ACC112 (cell line): ENCODE measurements around the gene ERC1.

Experiments used
- H2AFZ ChIP-seq: fragments of 200-600 bp; sonication (generic); one replicate; pipeline ENCODE4 v1.6.0; 2017; ENCODE audit warnings: antibody characterized with exemption, low read length; ENCODE audit not compliant: unreplicated experiment
- H3K27ac ChIP-seq: fragments of 200-600 bp; sonication (generic); 2 replicates; pipeline ENCODE4 v1.5.1; 2014; ENCODE audit warnings: low read depth, mild to moderate bottlenecking, antibody characterized with exemption, low read length, moderate library complexity
- H3K27me3 ChIP-seq: fragments of 200-600 bp; sonication (generic); 2 replicates; pipeline ENCODE4 v1.6.1; 2014; ENCODE audit warnings: mild to moderate bottlenecking, antibody characterized with exemption, low read length, moderate library complexity, mixed read lengths; ENCODE audit not compliant: insufficient read depth
- H3K36me3 ChIP-seq: fragments of 200-600 bp; sonication (generic); 2 replicates; pipeline ENCODE4 v1.6.1; 2016; ENCODE audit warnings: mild to moderate bottlenecking, antibody characterized with exemption, low read length, moderate library complexity, mixed read lengths; ENCODE audit not compliant: insufficient read depth
- H3K4me1 ChIP-seq: fragments of 200-600 bp; sonication (generic); one replicate; pipeline ENCODE4 v1.6.1; 2016; ENCODE audit warnings: low read length, mixed read lengths; ENCODE audit not compliant: insufficient read depth, unreplicated experiment, control insufficient read depth
- H3K4me3 ChIP-seq: fragments of 200-600 bp; sonication (generic); 2 replicates; pipeline ENCODE4 v1.5.1; 2014; ENCODE audit warnings: mild to moderate bottlenecking, low read depth, low read length
- H3K79me2 ChIP-seq: fragments of 200-600 bp; sonication (generic); one replicate; pipeline ENCODE4 v1.6.0; 2016; ENCODE audit warnings: low read length; ENCODE audit not compliant: control insufficient read depth, unreplicated experiment, insufficient read depth

The ERC1 gene

GRCh38 chr12:1435044-1435443 lies 444.0 kb downstream of the ERC1 start:
- H2AFZ ChIP-seq = no peak overlapping the region

GRCh38 chr12:1435456-1435855 lies 444.4 kb downstream of the ERC1 start:
- no peaks in the 10 kb centered on the region for H3K36me3 ChIP-seq
- H3K4me3 ChIP-seq = no peak overlapping the region
- H3K79me2 ChIP-seq = no peaks in the 10 kb centered on the region
- H3K4me1 ChIP-seq = peaks cover 14% of the 10 kb centered on the region
- H3K27me3 ChIP-seq = no peaks in the 10 kb centered on the region
- no peak overlapping the region for H2AFZ ChIP-seq
- no peak overlapping the region for H3K27ac ChIP-seq

More at GRCh38 chr12:1435044-1435443, 444.0 kb downstream of the ERC1 start:
- no peak overlapping the region for H3K27ac ChIP-seq
- no peaks in the 10 kb centered on the region for H3K36me3 ChIP-seq
- H3K4me1 ChIP-seq = peaks cover 15% of the 10 kb centered on the region
- H3K27me3 ChIP-seq = no peaks in the 10 kb centered on the region
- no peaks in the 10 kb centered on the region for H3K79me2 ChIP-seq
- no peak overlapping the region for H3K4me3 ChIP-seq

GRCh38 chr12:1436015-1436414 lies 445.0 kb downstream of the ERC1 start:
- Histone ChIP-seq H2AFZ (no peak overlapping the region), H3K27me3 (no peaks in the 10 kb centered on the region), H3K4me1 (peaks cover 9% of the 10 kb centered on the region), H3K4me3 (no peak overlapping the region), H3K79me2 (no peaks in the 10 kb centered on the region), H3K27ac (no peak overlapping the region), H3K36me3 (no peaks in the 10 kb centered on the region)

- Histone ChIP-seq H3K27me3 (no peaks in the 10 kb centered on the region), H3K36me3 (no peaks in the 10 kb centered on the region), H3K79me2 (no peaks in the 10 kb centered on the region), H2AFZ (no peak overlapping the region), H3K27ac (no peak overlapping the region), H3K4me1 (peaks cover 9% of the 10 kb centered on the region), H3K4me3 (no peak overlapping the region)
These were observed 446.0 kb downstream of the ERC1 start for GRCh38 chr12:1436981-1437380.

GRCh38 chr12:1439201-1439600 lies 448.2 kb downstream of the ERC1 start:
- Histone ChIP-seq H3K79me2 (no peaks in the 10 kb centered on the region), H3K27ac (no peak overlapping the region), H2AFZ (no peak overlapping the region), H3K4me3 (no peak overlapping the region), H3K27me3 (no peaks in the 10 kb centered on the region), H3K4me1 (peaks cover 19% of the 10 kb centered on the region), H3K36me3 (no peaks in the 10 kb centered on the region)

GRCh38 chr12:1439687-1440086 lies 448.7 kb downstream of the ERC1 start:
- H2AFZ ChIP-seq = no peak overlapping the region
- no peaks in the 10 kb centered on the region for H3K27me3 ChIP-seq
- no peak overlapping the region for H3K27ac ChIP-seq
- H3K4me1 ChIP-seq = peaks cover 24% of the 10 kb centered on the region
- no peaks in the 10 kb centered on the region for H3K36me3 ChIP-seq
- no peak overlapping the region for H3K4me3 ChIP-seq
- H3K79me2 ChIP-seq = no peaks in the 10 kb centered on the region

GRCh38 chr12:1443421-1444141 lies 452.6 kb downstream of the ERC1 start:
- peak overlapping the region; percentile 69 for H3K27ac ChIP-seq
- peaks cover 15% of the 10 kb centered on the region for H3K4me1 ChIP-seq
- no peaks in the 10 kb centered on the region for H3K27me3 ChIP-seq
- no peaks in the 10 kb centered on the region for H3K79me2 ChIP-seq
- H2AFZ ChIP-seq = peak overlapping the region; percentile 28
- peaks cover 7% of the 10 kb centered on the region for H3K36me3 ChIP-seq
- peak overlapping the region; percentile 29 for H3K4me3 ChIP-seq

- Histone ChIP-seq H3K36me3 (peaks cover 7% of the 10 kb centered on the region), H3K4me1 (peaks cover 15% of the 10 kb centered on the region), H3K27ac (peak overlapping the region; percentile 69), H3K4me3 (peak overlapping the region; percentile 29), H2AFZ (peak overlapping the region; percentile 28), H3K27me3 (no peaks in the 10 kb centered on the region), H3K79me2 (no peaks in the 10 kb centered on the region)
These were observed 453.1 kb downstream of the ERC1 start for GRCh38 chr12:1444142-1444516.

- peaks cover 15% of the 10 kb centered on the region for H3K4me1 ChIP-seq
- H2AFZ ChIP-seq = no peak overlapping the region
- H3K36me3 ChIP-seq = peaks cover 7% of the 10 kb centered on the region
- no peaks in the 10 kb centered on the region for H3K27me3 ChIP-seq
- no peaks in the 10 kb centered on the region for H3K79me2 ChIP-seq
- H3K27ac ChIP-seq = no peak overlapping the region
- no peak overlapping the region for H3K4me3 ChIP-seq
These were observed 454.8 kb downstream of the ERC1 start for GRCh38 chr12:1445807-1446206.

- Histone ChIP-seq H3K79me2 (no peaks in the 10 kb centered on the region), H2AFZ (no peak overlapping the region), H3K36me3 (peaks cover 12% of the 10 kb centered on the region), H3K27me3 (no peaks in the 10 kb centered on the region), H3K27ac (no peak overlapping the region), H3K4me3 (no peak overlapping the region), H3K4me1 (peaks cover 13% of the 10 kb centered on the region)
These were observed 457.3 kb downstream of the ERC1 start for GRCh38 chr12:1448336-1448735.

GRCh38 chr12:1453810-1454209 lies 462.8 kb downstream of the ERC1 start:
- peaks cover 9% of the 10 kb centered on the region for H3K4me1 ChIP-seq
- no peaks in the 10 kb centered on the region for H3K27me3 ChIP-seq
- H3K27ac ChIP-seq = no peak overlapping the region
- H3K4me3 ChIP-seq = no peak overlapping the region
- no peak overlapping the region for H2AFZ ChIP-seq
- 0 out of 2 replicates have a peak, but pooled peaks cover 5% of the 10 kb centered on the region for H3K36me3 ChIP-seq
- no peaks in the 10 kb centered on the region for H3K79me2 ChIP-seq
